ENCODE data around the gene MOV10L1.

MOV10L1 gene

GRCh38 chr22:50177537-50178470, 88.0 kb downstream of the MOV10L1 start:
- no peak for DNase-seq (ENCODE audit: low spot score)

- DNase-seq (ENCODE audit: low spot score): no peak
Observed at GRCh38 chr22:50178471-50178864, 88.7 kb downstream of the MOV10L1 start.

GRCh38 chr22:50178871-50179869, 89.4 kb downstream of the MOV10L1 start:
- no peak for DNase-seq (ENCODE audit: low spot score)

DNA sequence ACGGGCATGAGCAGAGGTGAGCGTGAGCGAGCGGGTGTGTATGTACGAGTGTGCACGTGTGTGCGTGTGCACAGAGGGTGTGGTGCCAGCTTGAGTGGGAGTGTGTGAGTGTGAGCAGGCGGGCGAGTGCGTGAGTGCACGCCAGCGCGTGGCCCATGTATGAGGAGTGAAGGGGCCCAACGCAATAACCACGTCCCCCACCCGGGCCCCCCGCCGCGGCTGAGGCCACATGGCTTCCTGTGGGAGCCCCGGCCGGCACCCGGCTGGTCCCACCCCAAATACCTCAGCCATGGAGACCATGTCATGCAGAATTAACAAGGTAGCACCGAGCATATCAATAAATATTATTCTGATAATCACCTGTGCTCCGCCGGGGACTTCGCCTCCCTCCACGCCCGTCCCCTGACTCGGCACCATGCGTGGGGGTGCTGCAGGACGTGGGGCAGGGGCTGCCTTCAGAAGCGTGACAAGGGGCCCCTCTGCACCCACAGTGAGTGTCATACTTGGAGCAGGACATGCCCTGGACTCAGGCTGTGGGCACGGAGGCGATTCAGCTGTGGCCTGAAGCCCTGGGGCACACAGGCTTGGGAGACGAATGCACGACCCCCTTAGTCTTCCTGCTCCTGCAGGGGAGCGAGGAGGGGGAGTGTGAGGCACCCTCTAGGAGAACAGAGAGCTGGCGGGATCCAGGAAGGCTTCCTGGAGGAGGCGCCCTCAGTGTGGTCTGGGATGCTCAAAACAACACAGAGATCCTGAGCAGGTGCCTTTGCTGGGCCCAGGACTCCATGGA, 90.3 kb downstream of the MOV10L1 start:
- DNase-seq (ENCODE audit: low spot score): no peak

- DNase-seq (ENCODE audit: low spot score): no peak
Observed at GRCh38 chr22:50180727-50181521, 91.1 kb downstream of the MOV10L1 start.

DNA sequence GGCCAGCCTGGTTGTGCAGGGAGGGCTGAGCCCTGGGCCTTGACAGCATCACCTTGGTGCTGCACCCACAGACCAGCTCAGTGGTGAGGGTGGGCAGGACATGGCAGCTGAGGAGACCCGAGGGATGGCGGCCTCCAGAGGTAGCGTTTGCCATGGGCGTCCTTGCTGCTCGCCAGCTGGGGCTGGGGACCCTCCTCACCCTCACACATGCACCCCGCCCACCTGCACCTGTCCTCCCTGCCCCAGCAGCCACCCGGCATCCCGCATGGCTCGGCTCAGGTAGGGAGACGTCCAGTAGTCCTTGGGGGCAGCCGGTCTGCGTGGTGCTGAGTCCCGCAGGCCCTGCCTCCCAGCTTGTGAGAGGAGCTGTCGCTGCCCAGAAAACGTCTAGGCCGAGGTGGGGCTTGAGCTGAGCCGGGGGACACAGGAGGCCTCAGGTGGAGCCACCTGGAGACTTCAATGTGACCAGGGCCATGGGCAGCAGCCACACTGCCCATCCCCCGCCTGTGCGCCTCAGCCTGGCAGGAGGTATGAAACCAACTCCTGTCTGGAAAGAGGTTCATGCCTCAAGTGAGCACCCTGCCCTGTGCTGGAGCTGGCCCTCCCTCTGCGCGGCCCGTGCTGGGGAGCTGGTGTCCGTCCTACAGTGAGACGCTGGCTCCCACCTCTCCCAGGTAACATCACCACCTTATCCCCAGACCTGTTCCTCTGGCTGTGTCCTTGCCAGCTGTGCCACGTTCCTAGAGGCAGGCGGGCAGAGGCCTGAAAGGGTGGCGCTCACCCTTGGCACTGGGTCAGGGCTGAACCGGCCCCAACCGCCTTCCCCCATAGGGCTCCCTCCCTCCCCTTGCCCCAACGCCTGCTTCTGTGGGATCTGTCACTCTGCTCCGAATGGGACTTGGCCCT, 92.6 kb downstream of the MOV10L1 start:
- DNase-seq (ENCODE audit: low spot score): no peak

DNA sequence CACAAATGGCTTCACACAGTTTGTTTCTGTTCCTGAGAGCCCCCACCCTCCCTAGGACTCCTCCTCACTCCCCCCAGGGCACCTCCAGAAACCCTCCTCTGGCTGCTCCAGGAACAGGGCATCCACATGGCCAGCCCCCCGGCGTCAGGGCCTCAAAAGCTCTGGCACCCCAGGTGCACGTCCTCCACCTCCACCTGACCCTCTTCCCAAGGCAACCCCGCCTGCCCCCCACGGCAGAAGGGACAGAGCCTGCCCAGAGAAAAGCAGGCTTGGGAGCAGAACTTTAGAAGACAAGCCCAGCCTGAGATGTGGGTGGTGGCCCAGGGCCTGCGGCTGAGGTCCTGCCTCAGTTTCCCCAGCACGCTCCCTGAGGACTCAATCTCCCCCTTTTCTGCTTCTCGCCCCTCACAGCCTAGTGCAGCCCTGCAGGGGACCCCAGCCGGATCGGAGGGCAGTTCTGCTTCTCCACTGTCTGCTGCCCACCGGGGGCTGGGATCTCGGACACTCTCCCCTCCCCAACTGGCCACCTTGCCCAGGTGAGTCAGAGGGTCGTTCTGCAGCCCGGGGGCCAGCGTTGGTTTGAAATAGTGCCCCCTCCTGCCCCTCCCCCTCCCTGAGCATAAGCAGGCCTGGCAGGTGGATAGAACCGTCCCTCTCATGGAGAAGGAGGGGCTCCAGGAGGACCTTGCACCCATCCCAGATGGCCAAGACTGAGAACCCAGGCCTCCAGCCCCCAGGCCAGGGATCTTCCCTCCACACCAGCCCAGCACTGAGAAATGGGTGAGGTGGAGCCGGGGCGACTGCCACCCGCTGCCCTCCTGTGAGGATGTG, 93.5 kb downstream of the MOV10L1 start:
- no peak for DNase-seq (ENCODE audit: low spot score)

DNA sequence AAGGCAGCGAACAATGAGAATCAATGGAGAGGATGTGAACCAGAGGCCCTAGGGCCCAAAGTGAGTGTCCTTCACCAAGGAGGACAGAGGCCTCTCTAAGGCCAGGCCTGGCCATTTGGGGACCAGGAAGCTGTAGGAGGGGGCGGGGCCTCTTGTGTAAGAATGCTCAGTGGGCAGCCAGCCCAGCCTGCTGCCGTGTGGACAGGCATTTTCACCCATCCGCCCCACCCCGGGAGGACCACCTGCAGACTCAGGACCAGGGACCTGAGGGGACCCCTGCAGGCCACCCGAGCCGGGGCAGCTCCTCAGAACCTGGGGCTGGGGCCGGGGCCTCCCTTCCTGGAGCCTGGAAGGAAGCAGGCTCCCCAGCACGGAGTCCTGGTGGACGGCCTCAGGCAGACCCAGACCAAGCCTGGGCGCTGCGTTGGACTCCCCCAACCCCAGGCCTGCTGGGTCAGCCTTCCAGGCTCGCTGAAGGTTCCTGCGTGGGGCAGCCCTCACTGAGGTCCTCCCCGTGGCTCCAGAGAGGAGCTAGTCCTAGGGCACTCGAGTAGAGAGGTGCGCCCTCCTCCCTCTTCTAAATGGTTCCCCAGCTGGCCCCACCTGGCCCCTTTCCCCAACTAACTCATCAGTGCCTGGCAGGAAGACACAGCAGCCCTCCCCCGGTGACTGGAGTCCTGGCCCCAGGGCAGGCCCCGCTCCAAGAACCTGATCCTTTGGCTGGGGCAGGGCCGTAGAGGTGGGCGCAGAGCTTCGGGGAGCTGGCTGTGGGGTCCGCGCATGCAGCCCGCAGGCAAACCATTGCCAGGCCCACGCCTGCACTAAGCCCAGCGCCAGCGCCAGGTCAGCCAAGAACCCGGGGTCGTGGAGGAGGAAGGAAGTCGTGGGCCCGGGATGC, 94.4 kb downstream of the MOV10L1 start:
- no peak for DNase-seq (ENCODE audit: low spot score)

- DNase-seq (ENCODE audit: low spot score): no peak
Observed at GRCh38 chr22:50184902-50185374, 95.1 kb downstream of the MOV10L1 start.

DNA sequence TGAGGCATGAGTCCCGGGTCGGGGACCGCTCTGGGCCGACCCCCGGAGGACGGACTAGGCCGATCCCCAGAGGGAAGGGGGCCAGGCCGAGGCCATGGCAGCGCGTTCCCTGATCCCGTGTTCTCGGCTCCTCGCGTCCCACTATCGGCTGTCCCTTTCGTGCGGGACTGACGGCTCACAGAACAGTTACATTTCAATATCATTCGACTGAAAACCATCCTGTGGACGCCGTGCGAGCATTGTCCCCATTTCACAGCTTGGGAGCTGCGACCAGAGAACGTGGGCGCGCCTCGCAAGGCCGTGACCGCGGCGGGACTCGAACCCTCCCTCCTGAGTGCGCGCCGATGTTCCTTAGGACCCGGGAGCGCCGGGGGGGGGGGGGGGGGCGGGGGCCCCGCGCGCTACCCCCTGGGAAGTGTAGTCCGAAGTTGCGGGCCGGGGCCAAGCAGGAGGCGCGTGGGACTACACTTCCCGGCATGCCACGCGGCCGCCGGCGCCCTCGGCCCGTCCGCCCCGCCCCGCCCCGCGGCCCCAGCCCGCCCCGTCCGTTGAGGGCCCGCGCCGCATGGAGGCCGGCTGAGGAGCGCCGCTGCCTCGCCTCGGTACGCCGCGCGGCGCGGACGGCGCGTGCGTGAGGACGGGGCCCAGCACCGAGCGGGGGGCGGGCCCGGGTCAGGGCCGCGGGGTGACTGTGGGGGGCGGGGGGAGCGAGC, 95.7 kb downstream of the MOV10L1 start, which contains the start of gene TRABD:
TRABD (plus strand) TSS at position 539 of the 713 bp plus-strand sequence. CDS start 7,148 bp downstream, outside the sequence.
- DNase-seq (ENCODE audit: low spot score): peak; percentile 92

GRCh38 chr22:50186181-50186714, 96.4 kb downstream of the MOV10L1 start:
- DNase-seq (ENCODE audit: low spot score): no peak

DNA sequence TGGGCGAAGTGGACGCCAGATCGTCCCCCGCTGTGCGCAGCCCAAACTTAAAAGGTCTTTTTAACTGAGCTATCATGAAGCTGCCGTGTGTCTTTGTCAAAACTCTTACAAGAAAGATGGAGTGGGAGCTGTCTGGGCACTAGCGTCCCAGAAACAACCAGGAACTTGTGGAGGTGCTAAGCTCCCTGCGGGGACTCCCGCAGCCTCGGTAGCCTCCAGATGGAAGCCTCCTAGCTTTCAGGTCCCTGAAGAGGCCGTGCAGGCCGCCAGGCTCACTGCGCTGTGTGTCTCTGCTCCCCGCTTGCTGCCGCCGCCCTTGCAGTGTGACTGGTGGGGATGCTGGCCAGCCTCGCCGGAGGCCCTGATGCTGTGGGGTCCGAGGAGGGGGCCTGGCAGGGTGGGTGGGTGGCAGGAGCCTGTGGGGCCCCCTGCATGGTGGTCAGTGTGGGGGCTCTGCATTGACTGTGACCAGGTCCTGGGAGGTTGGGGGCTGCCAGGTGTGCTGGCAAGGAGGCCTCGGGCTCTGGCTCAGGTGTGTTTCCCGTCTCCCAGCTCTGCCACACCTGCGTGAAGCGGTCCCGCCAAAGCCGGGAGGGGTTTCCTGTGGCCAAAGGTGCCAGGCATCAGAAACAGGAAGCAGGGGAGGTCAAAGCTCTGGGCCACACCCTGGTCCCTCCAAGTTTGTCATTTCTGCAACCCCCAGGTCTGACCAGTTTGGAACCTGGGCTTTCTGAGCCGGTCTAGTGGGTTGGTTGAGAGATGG, 97.1 kb downstream of the MOV10L1 start:
- no peak for DNase-seq (ENCODE audit: low spot score)

GRCh38 chr22:50188356-50188755, 98.5 kb downstream of the MOV10L1 start:
- DNase-seq (ENCODE audit: low spot score): no peak

- no peak for DNase-seq (ENCODE audit: low spot score)
Observed at GRCh38 chr22:50189184-50189848, 99.5 kb downstream of the MOV10L1 start.

GRCh38 chr22:50189849-50190181, 100.0 kb downstream of the MOV10L1 start:
- DNase-seq (ENCODE audit: low spot score): no peak
